Measurements from ENCODE around the gene CEBPG.

The CEBPG gene

DNA sequence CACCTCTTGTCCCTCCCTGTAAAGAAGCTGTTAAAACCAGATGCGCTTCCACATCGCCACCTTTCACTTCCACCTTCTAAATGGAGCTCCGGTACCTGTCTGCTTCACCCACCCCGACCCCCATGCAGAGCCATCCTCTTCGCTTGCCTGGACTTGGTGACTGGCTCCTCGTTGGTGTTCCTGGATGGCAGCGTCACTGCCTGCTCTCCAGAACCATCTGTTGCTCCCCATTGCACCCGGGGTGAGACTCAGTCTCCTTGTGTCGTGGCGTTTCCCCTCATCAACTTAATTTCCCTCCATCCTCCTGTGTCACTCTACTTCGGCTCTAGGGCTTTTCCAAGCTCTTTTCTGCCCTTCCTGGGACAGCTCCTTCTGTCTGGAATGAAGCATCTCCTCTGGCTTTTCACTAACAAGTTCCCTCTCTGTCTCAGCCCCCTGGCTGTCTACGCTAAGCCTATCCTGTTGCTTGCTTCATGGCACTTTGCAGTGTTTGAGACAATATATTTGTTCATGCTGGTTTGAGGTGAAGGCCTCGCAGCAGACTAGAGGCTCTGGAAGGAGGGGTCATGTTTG lies 10.3 kb downstream of the CEBPG start:
- CTCF ChIA-PET = interaction anchor here (1.5 kb wide), 1 partner anchor 148 kb away, joined by 3 read pairs; no protein-coding TSS in a partner anchor
- TF ChIP-seq, protein P1, sequence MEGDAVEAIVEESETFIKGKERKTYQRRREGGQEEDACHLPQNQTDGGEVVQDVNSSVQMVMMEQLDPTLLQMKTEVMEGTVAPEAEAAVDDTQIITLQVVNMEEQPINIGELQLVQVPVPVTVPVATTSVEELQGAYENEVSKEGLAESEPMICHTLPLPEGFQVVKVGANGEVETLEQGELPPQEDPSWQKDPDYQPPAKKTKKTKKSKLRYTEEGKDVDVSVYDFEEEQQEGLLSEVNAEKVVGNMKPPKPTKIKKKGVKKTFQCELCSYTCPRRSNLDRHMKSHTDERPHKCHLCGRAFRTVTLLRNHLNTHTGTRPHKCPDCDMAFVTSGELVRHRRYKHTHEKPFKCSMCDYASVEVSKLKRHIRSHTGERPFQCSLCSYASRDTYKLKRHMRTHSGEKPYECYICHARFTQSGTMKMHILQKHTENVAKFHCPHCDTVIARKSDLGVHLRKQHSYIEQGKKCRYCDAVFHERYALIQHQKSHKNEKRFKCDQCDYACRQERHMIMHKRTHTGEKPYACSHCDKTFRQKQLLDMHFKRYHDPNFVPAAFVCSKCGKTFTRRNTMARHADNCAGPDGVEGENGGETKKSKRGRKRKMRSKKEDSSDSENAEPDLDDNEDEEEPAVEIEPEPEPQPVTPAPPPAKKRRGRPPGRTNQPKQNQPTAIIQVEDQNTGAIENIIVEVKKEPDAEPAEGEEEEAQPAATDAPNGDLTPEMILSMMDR (conservative IDR thresholded peaks at IDR 0.05; ENCODE audit: low read depth) = no peak
- no peak for DNase-seq (ENCODE audit: low spot score)
- POLR2A ChIA-PET (ENCODE audit: low non-redundant PET) = no interaction called here
- no peak overlapping the region for H3K27ac ChIP-seq

DNA sequence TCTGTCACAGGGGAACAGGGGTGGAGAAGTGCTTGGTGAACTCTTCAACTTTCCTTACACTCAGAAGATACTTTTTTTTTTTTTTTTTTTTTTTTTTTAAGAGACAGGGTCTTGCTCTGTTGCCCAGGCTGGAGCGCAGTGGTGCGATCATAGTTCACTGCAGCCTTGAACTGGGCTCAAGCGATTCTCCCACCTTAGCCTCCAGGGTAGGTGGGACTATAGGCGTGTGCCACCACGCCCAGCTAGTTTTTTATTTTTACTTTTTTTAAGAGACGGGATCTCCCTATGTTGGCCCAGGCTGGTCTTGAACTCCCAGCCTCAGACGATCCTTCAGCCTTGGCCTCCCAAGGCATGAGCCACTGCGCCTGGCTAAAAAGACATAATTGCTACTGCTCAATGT lies 11.5 kb downstream of the CEBPG start:
- CTCF ChIA-PET = interaction anchor here (1.2 to 1.7 kb wide), 2 partner anchors 22 to 150 kb away, joined by 3 to 11 read pairs; no protein-coding TSS in a partner anchor
- H3K27ac ChIP-seq = no peak overlapping the region
- no peak for DNase-seq (ENCODE audit: low spot score)
- TF ChIP-seq, protein P1 (conservative IDR thresholded peaks at IDR 0.05; ENCODE audit: low read depth) = no peak
- POLR2A ChIA-PET (ENCODE audit: low non-redundant PET) = interaction anchor here (0.7 kb wide), 2 partner anchors 16 to 143 kb away, joined by 3 to 5 read pairs; no protein-coding TSS in a partner anchor

DNA sequence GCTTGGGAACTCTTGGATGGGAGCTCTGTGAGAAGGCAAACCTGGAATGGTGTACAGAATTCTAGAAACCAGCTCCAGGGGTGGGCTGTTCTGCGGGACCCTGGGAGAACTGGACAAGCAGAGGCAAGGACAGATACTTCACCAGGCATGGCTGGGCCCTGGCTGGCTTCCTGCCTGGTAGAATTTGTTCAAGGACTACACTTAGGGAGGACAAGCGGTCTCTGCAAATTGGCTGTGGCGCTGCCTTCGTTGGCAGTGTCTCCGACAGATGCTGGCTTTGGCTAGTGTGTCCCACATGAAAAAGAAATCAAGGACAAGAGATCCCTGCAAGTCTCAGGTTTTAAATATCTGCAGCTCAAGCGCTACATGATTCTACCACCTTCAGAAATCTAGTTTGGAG lies 12.4 kb downstream of the CEBPG start:
- TF ChIP-seq, protein P1 (conservative IDR thresholded peaks at IDR 0.05; ENCODE audit: low read depth) = no peak
- POLR2A ChIA-PET (ENCODE audit: low non-redundant PET) = no interaction called here
- CTCF ChIA-PET = interaction anchor here (0.6 to 1.7 kb wide), 2 partner anchors 151 to 392 kb away, joined by 3 to 11 read pairs; no protein-coding TSS in a partner anchor
- no peak for DNase-seq (ENCODE audit: low spot score)
- peak overlapping the region; percentile 74 for H3K27ac ChIP-seq

DNA sequence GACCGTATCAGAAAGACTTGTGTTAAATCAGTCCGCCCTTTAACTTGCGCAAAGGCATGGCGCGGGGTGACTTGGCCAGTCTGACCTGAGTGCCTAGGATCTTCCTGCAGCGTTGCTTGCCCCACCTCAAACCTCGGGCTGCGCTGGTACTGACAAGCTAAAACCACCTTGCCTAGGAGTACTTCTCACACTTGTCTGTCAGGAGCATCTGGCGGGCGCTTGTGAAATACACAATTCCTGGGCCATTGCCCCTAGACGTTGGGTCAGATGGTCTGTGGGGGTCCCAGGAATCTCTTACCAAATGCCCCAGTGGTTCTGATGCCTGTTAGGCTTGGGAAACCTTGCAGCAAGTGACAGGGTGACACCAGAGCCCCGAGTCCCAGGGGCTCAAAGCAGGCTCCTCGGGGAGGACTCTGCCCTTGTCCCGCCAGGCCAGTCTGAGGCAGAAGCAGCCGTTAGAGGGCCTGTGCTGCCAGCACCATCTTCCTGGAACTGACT lies 12.9 kb downstream of the CEBPG start:
- no peak for DNase-seq (ENCODE audit: low spot score)
- peak overlapping the region; percentile 74 for H3K27ac ChIP-seq
- ChIA-PET CTCF (interaction anchor here (0.6 to 1.7 kb wide), 2 partner anchors 151 to 392 kb away, joined by 3 to 11 read pairs; no protein-coding TSS in a partner anchor), POLR2A (ENCODE audit: low non-redundant PET) (no interaction called here)
- TF ChIP-seq, protein P1 (conservative IDR thresholded peaks at IDR 0.05; ENCODE audit: low read depth) = no peak

DNA sequence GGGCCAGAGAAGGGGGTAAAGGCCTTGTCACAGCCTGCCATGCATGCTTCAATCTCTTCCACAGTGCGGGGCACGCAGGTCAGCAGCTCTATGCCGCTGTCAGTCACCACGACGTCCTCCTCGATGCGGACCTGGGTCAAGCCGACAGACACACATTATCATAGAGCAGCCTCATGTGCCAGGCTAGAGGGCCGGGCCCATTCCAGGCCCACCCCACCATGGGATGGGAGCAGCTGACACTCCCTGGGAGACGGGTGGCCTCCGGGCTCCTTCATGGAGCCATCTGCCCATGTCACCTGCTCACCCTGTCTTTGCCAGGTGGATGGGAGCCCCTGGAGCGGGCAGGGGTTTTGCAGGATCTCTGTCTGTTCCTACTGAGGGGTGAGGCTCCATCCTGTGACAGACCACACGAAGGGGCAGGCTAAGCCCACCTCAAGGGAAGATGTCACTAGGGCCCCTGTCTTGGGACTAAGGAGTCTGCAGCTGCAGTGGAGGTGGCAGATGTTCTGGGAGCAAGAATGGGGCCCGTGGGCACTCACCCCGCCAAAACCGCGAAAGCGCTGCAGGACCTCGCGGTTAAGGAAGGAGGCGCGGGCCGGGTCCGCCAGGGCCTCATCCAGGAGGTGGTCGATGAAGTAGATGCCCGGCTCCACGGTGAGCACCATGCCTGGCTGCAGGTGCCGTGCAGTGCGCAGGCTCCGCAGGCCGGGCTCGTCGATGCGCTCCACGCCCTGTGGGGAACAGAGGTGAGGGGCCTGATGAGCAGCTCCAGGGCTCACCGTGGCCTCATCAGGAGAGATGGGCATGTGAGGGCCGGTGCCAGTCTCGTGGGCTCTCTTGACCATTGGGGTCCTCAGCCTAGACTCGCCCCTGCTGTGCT lies 14.1 kb downstream of the CEBPG start:
- ChIA-PET POLR2A (ENCODE audit: low non-redundant PET) (no interaction called here), CTCF (interaction anchor here (0.7 kb wide), 1 partner anchor 146 kb away, joined by 3 read pairs; no protein-coding TSS in a partner anchor)
- H3K27ac ChIP-seq = peak overlapping the region; percentile 74
- TF ChIP-seq, protein P1 (conservative IDR thresholded peaks at IDR 0.05; ENCODE audit: low read depth) = no peak
- DNase-seq (ENCODE audit: low spot score) = no peak

DNA sequence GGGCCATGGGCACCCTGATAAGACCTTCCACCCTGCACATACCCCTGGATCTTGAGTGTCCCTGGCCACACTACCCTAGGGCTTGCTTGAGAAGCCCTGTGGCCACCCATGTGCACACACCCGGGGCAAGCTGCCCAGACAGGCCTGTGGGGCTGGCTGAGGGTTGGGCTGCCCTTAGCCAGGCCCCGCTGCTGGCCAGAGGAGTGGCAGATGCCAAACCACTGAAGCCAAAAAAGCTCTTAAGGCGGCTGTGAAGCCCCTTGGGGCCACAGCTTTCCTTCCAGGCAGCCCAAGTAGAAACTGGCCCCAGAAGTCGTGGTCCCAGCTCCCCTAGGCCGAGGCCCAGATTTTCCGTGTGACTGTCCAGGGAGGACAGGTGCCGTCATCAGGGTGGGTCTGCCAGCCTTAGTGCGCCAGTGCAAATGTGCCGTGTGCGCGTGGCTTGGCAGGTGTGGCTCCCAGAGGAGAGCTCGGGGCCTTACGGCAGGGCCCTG lies 14.8 kb downstream of the CEBPG start:
- ChIA-PET POLR2A (ENCODE audit: low non-redundant PET) (no interaction called here), CTCF (no interaction called here)
- TF ChIP-seq, protein P1 (conservative IDR thresholded peaks at IDR 0.05; ENCODE audit: low read depth) = no peak
- DNase-seq (ENCODE audit: low spot score) = no peak
- peak overlapping the region; percentile 74; the same call in 1 of the 2 replicates for H3K27ac ChIP-seq
